Measurements from ENCODE around the gene TMEM45A.
A peak's percentile ranks its signal among the peaks of the same experiment; 100 is the strongest.

The TMEM45A gene

GRCh38 chr3:100588251-100588650 is 95.8 kb downstream of the TMEM45A start:
- TF ChIP-seq ZNF274 (IDR thresholded peaks at IDR 0.05; ENCODE audit: low read depth, low read length) = no peak

GRCh38 chr3:100590114-100590839 is 97.9 kb downstream of the TMEM45A start:
- no peak overlapping the region for H3K4me3 ChIP-seq (ENCODE audit: low read length)
- TF ChIP-seq ZNF274 (IDR thresholded peaks at IDR 0.05; ENCODE audit: low read depth, low read length) = no peak

More at GRCh38 chr3:100588251-100588650, 95.8 kb downstream of the TMEM45A start:
- no peak overlapping the region for H3K4me3 ChIP-seq (ENCODE audit: low read length)

- TF ChIP-seq ZNF274 (IDR thresholded peaks at IDR 0.05; ENCODE audit: low read depth, low read length) = no peak
- H3K4me3 ChIP-seq (ENCODE audit: low read length) = no peak overlapping the region
Observed at GRCh38 chr3:100590840-100591147, 98.4 kb downstream of the TMEM45A start.

GRCh38 chr3:100591411-100591810 is 99.0 kb downstream of the TMEM45A start:
- no peak for TF ChIP-seq ZNF274 (IDR thresholded peaks at IDR 0.05; ENCODE audit: low read depth, low read length)
- no peak overlapping the region for H3K4me3 ChIP-seq (ENCODE audit: low read length)

GRCh38 chr3:100600181-100601042 is 108.0 kb downstream of the TMEM45A start:
- no peak overlapping the region for H3K4me3 ChIP-seq (ENCODE audit: low read length)
- TF ChIP-seq ZNF274 (IDR thresholded peaks at IDR 0.05; ENCODE audit: low read depth, low read length) = no peak

- peak overlapping the region; percentile 79 for H3K4me3 ChIP-seq (ENCODE audit: low read length)
- no peak for TF ChIP-seq ZNF274 (IDR thresholded peaks at IDR 0.05; ENCODE audit: low read depth, low read length)
Observed at GRCh38 chr3:100602506-100603444, 110.4 kb downstream of the TMEM45A start.

- no peak for TF ChIP-seq ZNF274 (IDR thresholded peaks at IDR 0.05; ENCODE audit: low read depth, low read length)
- peak overlapping the region; percentile 79 for H3K4me3 ChIP-seq (ENCODE audit: low read length)
Observed at GRCh38 chr3:100603469-100603868, 111.0 kb downstream of the TMEM45A start.

- H3K4me3 ChIP-seq (ENCODE audit: low read length) = no peak overlapping the region
- TF ChIP-seq ZNF274 (IDR thresholded peaks at IDR 0.05; ENCODE audit: low read depth, low read length) = no peak
Observed at GRCh38 chr3:100605358-100605757, 112.9 kb downstream of the TMEM45A start.

GRCh38 chr3:100606894-100607512 is 114.6 kb downstream of the TMEM45A start:
- TF ChIP-seq ZNF274 (IDR thresholded peaks at IDR 0.05; ENCODE audit: low read depth, low read length) = no peak
- H3K4me3 ChIP-seq (ENCODE audit: low read length) = no peak overlapping the region

- no peak within 1 kb of the TSS for H3K4me3 ChIP-seq (ENCODE audit: low read length)
- TF ChIP-seq ZNF274 (IDR thresholded peaks at IDR 0.05; ENCODE audit: low read depth, low read length) = no peak
Observed at GRCh38 chr3:100609305-100609704, 116.9 kb downstream of the TMEM45A start, which contains the start of gene ADGRG7. Gene ADGRG7, plus strand, starts transcription at chr3:100609601. Its CDS starts 256 bp downstream, at chr3:100609857.

- TF ChIP-seq ZNF274 (IDR thresholded peaks at IDR 0.05; ENCODE audit: low read depth, low read length) = no peak
- no peak overlapping the region for H3K4me3 ChIP-seq (ENCODE audit: low read length)
Observed at GRCh38 chr3:100609963-100610362, 117.5 kb downstream of the TMEM45A start.

- H3K4me3 ChIP-seq (ENCODE audit: low read length) = no peak overlapping the region
- no peak for TF ChIP-seq ZNF274 (IDR thresholded peaks at IDR 0.05; ENCODE audit: low read depth, low read length)
Observed at GRCh38 chr3:100611221-100611620, 118.8 kb downstream of the TMEM45A start.

- no peak for TF ChIP-seq ZNF274 (IDR thresholded peaks at IDR 0.05; ENCODE audit: low read depth, low read length)
- H3K4me3 ChIP-seq (ENCODE audit: low read length) = no peak overlapping the region
Observed at GRCh38 chr3:100613721-100614390, 121.4 kb downstream of the TMEM45A start.
